GM23248 (cell line): Measurements from ENCODE around the gene ASIC1.

Experiments used
- EZH2 ChIP-seq: fragments of 200-600 bp; sonication (generic); IDR thresholded peaks from 2 replicates; pipeline ENCODE4 v1.6.1; 2018; ENCODE audit warnings: antibody characterized with exemption, mild to moderate bottlenecking; ENCODE audit not compliant: insufficient read depth, poor library complexity, severe bottlenecking
- EZH2phosphoT487 ChIP-seq: fragments of 200-600 bp; sonication (generic); IDR thresholded peaks from 2 replicates; pipeline ENCODE4 v1.6.1; 2018; ENCODE audit warnings: antibody characterized with exemption, moderate library complexity, mild to moderate bottlenecking, low read depth; ENCODE audit not compliant: insufficient read depth

DNA sequence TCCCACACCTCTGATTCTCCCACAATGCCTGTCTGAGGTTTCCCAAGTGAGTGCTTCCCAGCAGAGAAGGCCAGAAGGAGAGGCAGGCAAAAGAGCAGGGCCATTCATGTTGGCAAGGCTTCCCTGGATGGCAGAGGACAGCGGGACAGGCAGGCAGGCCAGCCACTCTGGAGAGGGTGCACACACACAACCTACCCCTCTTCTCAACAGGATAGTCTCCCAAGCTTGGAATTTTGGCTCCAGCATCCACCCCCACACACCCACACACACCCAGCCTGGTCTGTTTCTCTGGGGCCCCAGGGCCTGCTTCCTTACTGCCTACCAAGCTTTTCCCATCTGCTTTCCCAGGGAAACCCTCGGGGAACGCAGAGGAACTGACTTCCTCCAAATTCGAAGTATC is 16.7 kb upstream of the ASIC1 start:
- TF ChIP-seq EZH2: no peak
- no peak for TF ChIP-seq EZH2phosphoT487
